IPS DF 6.9 (cell line): ENCODE data around the gene DNAJB4.

Experiments used
- DNase-seq: peaks from one replicate; pipeline ENCODE4 v3.0.0-alpha.2; 2013; ENCODE audit warnings: low read depth, low spot score
- H3K27ac ChIP-seq: one replicate; pipeline ENCODE4 v1.5.1; 2013; ENCODE audit warnings: low read length, control low read depth
- H3K27me3 ChIP-seq: 2 replicates; pipeline ENCODE4 v1.6.1; 2013; ENCODE audit warnings: mild to moderate bottlenecking, low read length; ENCODE audit not compliant: control insufficient read depth, insufficient read depth
- H3K36me3 ChIP-seq: 2 replicates; pipeline ENCODE4 v1.6.1; 2013; ENCODE audit warnings: low read length; ENCODE audit not compliant: control insufficient read depth, insufficient read depth
- H3K4me1 ChIP-seq: 2 replicates; pipeline ENCODE4 v1.6.1; 2013; ENCODE audit warnings: low read length; ENCODE audit not compliant: control insufficient read depth, insufficient read depth
- H3K4me3 ChIP-seq: 2 replicates; pipeline ENCODE4 v1.5.1; 2013; ENCODE audit warnings: mild to moderate bottlenecking, low read length
- H3K9me3 ChIP-seq: 2 replicates; pipeline ENCODE4 v1.6.1; 2013; ENCODE audit warnings: low read length, inconsistent platforms; ENCODE audit not compliant: control insufficient read depth, insufficient read depth
- WGBS: extraction: QIAGEN DNeasy Blood & Tissue Kit; methylation state at CpG from one replicate; pipeline ENCODE4 v1.1.7; 2013; ENCODE audit warnings: mixed read lengths, missing lambda C conversion rate; ENCODE audit not compliant: insufficient read length, insufficient coverage; 5-methylcytosine and 5-hydroxymethylcytosine counted together

Gene DNAJB4

GRCh38 chr1:78004719-78005447 lies at the start of gene DNAJB4:
DNAJB4 (plus strand) TSS chr1:78004939; CDS start chr1:78005111, 172 bp downstream.
- no peaks in the 10 kb centered on the region for H3K27me3 ChIP-seq
- no peaks in the 10 kb centered on the region for H3K9me3 ChIP-seq
- H3K4me1 ChIP-seq, result no peaks in the 10 kb centered on the region
- H3K27ac ChIP-seq, result no peak within 1 kb of the TSS
- H3K4me3 ChIP-seq, result peak within 1 kb of the TSS; percentile 44; the same call in 1 of the 2 replicates
- peak; percentile 48 for DNase-seq
- WGBS, result no CpG with 5 or more reads among the region's 12 CpGs
- no peaks in the 10 kb centered on the region for H3K36me3 ChIP-seq

GRCh38 chr1:77955709-77956108 lies 49.0 kb upstream of the DNAJB4 start:
- H3K36me3 ChIP-seq, result peaks cover 33% of the 10 kb centered on the region; the same call in 1 of the 2 replicates
- no peak overlapping the region for H3K27ac ChIP-seq
- H3K4me3 ChIP-seq, result no peak overlapping the region
- no peaks in the 10 kb centered on the region for H3K9me3 ChIP-seq
- WGBS, result 100% methylated on average over 1 of the region's 3 CpGs
- H3K4me1 ChIP-seq, result no peaks in the 10 kb centered on the region
- no peaks in the 10 kb centered on the region for H3K27me3 ChIP-seq
- DNase-seq, result no peak

- no peaks in the 10 kb centered on the region for H3K27me3 ChIP-seq
- WGBS, result no CpG with 5 or more reads among the region's 3 CpGs
- no peak for DNase-seq
- H3K9me3 ChIP-seq, result no peaks in the 10 kb centered on the region
- peaks cover 30% of the 10 kb centered on the region; the same call in 1 of the 2 replicates for H3K36me3 ChIP-seq
- no peak overlapping the region for H3K27ac ChIP-seq
- no peaks in the 10 kb centered on the region for H3K4me1 ChIP-seq
- no peak overlapping the region for H3K4me3 ChIP-seq
Measured at GRCh38 chr1:77956464-77956863, 48.3 kb upstream of the DNAJB4 start.

GRCh38 chr1:77958391-77958790 lies 46.3 kb upstream of the DNAJB4 start:
- Histone ChIP-seq H3K27me3 (no peaks in the 10 kb centered on the region), H3K4me3 (no peak overlapping the region), H3K9me3 (no peaks in the 10 kb centered on the region), H3K27ac (no peak overlapping the region), H3K36me3 (peaks cover 35% of the 10 kb centered on the region; the same call in 1 of the 2 replicates), H3K4me1 (no peaks in the 10 kb centered on the region)
- DNase-seq, result no peak

GRCh38 chr1:77958850-77959249 lies 45.9 kb upstream of the DNAJB4 start:
- 100% methylated on average over 1 of the region's 2 CpGs for WGBS
- Histone ChIP-seq H3K27ac (no peak overlapping the region), H3K4me1 (no peaks in the 10 kb centered on the region), H3K27me3 (no peaks in the 10 kb centered on the region), H3K4me3 (no peak overlapping the region), H3K36me3 (peaks cover 34% of the 10 kb centered on the region; the same call in 1 of the 2 replicates), H3K9me3 (no peaks in the 10 kb centered on the region)
- DNase-seq, result no peak

GRCh38 chr1:77961392-77961791 lies 43.3 kb upstream of the DNAJB4 start:
- no peak for DNase-seq
- Histone ChIP-seq H3K9me3 (no peaks in the 10 kb centered on the region), H3K27ac (no peak overlapping the region), H3K4me3 (no peak overlapping the region), H3K4me1 (no peaks in the 10 kb centered on the region), H3K27me3 (no peaks in the 10 kb centered on the region), H3K36me3 (peaks cover 39% of the 10 kb centered on the region; the same call in 1 of the 2 replicates)
- WGBS, result no CpG with 5 or more reads among the region's 2 CpGs

- Histone ChIP-seq H3K27ac (no peak overlapping the region), H3K4me1 (no peaks in the 10 kb centered on the region), H3K27me3 (no peaks in the 10 kb centered on the region), H3K9me3 (no peaks in the 10 kb centered on the region), H3K36me3 (peaks cover 22% of the 10 kb centered on the region; the same call in 1 of the 2 replicates), H3K4me3 (no peak overlapping the region)
- no peak for DNase-seq
- WGBS, result no CpG with 5 or more reads among the region's 3 CpGs
Measured at GRCh38 chr1:77966291-77966690, 38.4 kb upstream of the DNAJB4 start.

GRCh38 chr1:77970192-77970591 lies 34.5 kb upstream of the DNAJB4 start:
- no peak for DNase-seq
- H3K36me3 ChIP-seq, result peaks cover 7% of the 10 kb centered on the region; the same call in 1 of the 2 replicates
- no peak overlapping the region for H3K27ac ChIP-seq
- no peaks in the 10 kb centered on the region for H3K9me3 ChIP-seq
- H3K4me1 ChIP-seq, result no peaks in the 10 kb centered on the region
- H3K27me3 ChIP-seq, result no peaks in the 10 kb centered on the region
- H3K4me3 ChIP-seq, result no peak overlapping the region
- WGBS, result no CpG with 5 or more reads among the region's 1 CpG

GRCh38 chr1:77972080-77972479 lies 32.7 kb upstream of the DNAJB4 start:
- WGBS, result no CpG with 5 or more reads among the region's 3 CpGs
- Histone ChIP-seq H3K27ac (no peak overlapping the region), H3K36me3 (no peaks in the 10 kb centered on the region; the same call in 1 of the 2 replicates)

GRCh38 chr1:77975386-77975785 lies 29.4 kb upstream of the DNAJB4 start:
- WGBS, result no CpG with 5 or more reads among the region's 4 CpGs

More at GRCh38 chr1:77972080-77972479, 32.7 kb upstream of the DNAJB4 start:
- no peak overlapping the region for H3K4me3 ChIP-seq
- DNase-seq, result no peak
- no peaks in the 10 kb centered on the region for H3K27me3 ChIP-seq
- no peaks in the 10 kb centered on the region for H3K9me3 ChIP-seq
- no peaks in the 10 kb centered on the region for H3K4me1 ChIP-seq

GRCh38 chr1:77975907-77976306 lies 28.8 kb upstream of the DNAJB4 start:
- no peak overlapping the region for H3K27ac ChIP-seq
- H3K36me3 ChIP-seq, result no peaks in the 10 kb centered on the region; the same call in 1 of the 2 replicates

More at GRCh38 chr1:77975386-77975785, 29.4 kb upstream of the DNAJB4 start:
- no peaks in the 10 kb centered on the region for H3K9me3 ChIP-seq
- DNase-seq, result no peak
- no peaks in the 10 kb centered on the region for H3K4me1 ChIP-seq
- no peaks in the 10 kb centered on the region for H3K27me3 ChIP-seq
- H3K27ac ChIP-seq, result no peak overlapping the region
- H3K4me3 ChIP-seq, result no peak overlapping the region
- no peaks in the 10 kb centered on the region; the same call in 1 of the 2 replicates for H3K36me3 ChIP-seq

More at GRCh38 chr1:77975907-77976306, 28.8 kb upstream of the DNAJB4 start:
- no peaks in the 10 kb centered on the region for H3K9me3 ChIP-seq
- no peak overlapping the region for H3K4me3 ChIP-seq
- WGBS, result no CpG with 5 or more reads among the region's 2 CpGs
- DNase-seq, result no peak
- H3K27me3 ChIP-seq, result no peaks in the 10 kb centered on the region
- no peaks in the 10 kb centered on the region for H3K4me1 ChIP-seq
